K562 (cell line): ENCODE data around the gene GMEB1. TPM values are rescaled to one million over a fixed set of nuclear protein-coding genes. Genes with fewer than 3 reads are reported as not detected.

ENCODE experiments used
- ELF1 ChIP-seq: fragments of 200-800 bp; sonication (Bioruptor generic); IDR thresholded peaks from 2 replicates; pipeline ENCODE4 v1.6.1; 2016; ENCODE audit warnings: missing genetic modification characterization, missing compliant biosample characterization
- HNRNPH1 ChIP-seq: fragments of 200-400 bp; formaldehyde crosslinking; optimal IDR thresholded peaks from 2 replicates; pipeline ENCODE3; 2017; ENCODE audit warnings: low read depth, mild to moderate bottlenecking, low read length, moderate library complexity
- KHSRP ChIP-seq: fragments of 450-650 bp; IDR thresholded peaks from 2 replicates; pipeline ENCODE4 v1.6.1; 2017
- KLF6 ChIP-seq: fragments of 250-450 bp; sonication (Bioruptor Pico); IDR thresholded peaks from 2 replicates; pipeline ENCODE4 v1.4.0; 2020; ENCODE audit warnings: mild to moderate bottlenecking, moderate library complexity, borderline replicate concordance
- MTA1 ChIP-seq: fragments of 450-650 bp; IDR thresholded peaks from 2 replicates; pipeline ENCODE4 v1.6.1; 2017; ENCODE audit warnings: borderline replicate concordance
- SRF ChIP-seq, 2 experiments: fragments of 250-450, 450-650 bp in 1 of 2; sonication (Bioruptor Pico) in 1 of 2; sonication (generic) in 1 of 2; formaldehyde crosslinking; IDR thresholded peaks; 2 replicates each; pipeline versions ENCODE4 v1.5.0 to v1.5.1; 2020 to 2022; ENCODE audit warnings: mild to moderate bottlenecking in 1 of 2, missing genetic modification reagents in 1 of 2
- U2AF2 ChIP-seq: fragments of 200-400 bp; formaldehyde crosslinking; optimal IDR thresholded peaks from 2 replicates; pipeline ENCODE3; 2017; ENCODE audit warnings: low read depth, mild to moderate bottlenecking, low read length
- ZNF436 ChIP-seq: fragments of 250-450, 450-650 bp; sonication (Bioruptor Pico); formaldehyde crosslinking; IDR thresholded peaks from 2 replicates; pipeline ENCODE4 v1.7.0; 2020; ENCODE audit warnings: mild to moderate bottlenecking
- polyA plus RNA-seq, 8 experiments: library from polyadenylated mRNA; depleted of rRNA in 4 of 8; stranded (reverse) in 5 of 8; unstranded in 3 of 8; fragments of >200 nt; fragmentation: Nextera tagmentation in 2 of 8; fragmentation: Illumina TruSeq in 1 of 8; extraction: Ambion mirVana in 2 of 8; extraction: Trizol in 1 of 8; gene quantifications; 2 replicates each; pipeline versions ENCODE4 v1.2.1 to v1.2.3, GENCODE V29; 2011 to 2014; ENCODE audit warnings: inconsistent platforms in 1 of 8, missing spikeins in 1 of 8
- total RNA-seq, 7 experiments: library from RNA; depleted of rRNA in 6 of 7; stranded (reverse); fragments of >200 nt in 6 of 7; fragmentation: Illumina TruSeq in 2 of 7; extraction: Trizol in 2 of 7; gene quantifications; 2 replicates each; pipeline versions ENCODE4 v1.2.1 to v1.2.3, GENCODE V29; 2011 to 2021; ENCODE audit warnings: low replicate concordance in 1 of 7
- TF ChIP-seq, protein P1 (sequence below): fragments of 450-650 bp; IDR thresholded peaks from 2 replicates; pipeline ENCODE4 v1.6.1; 2016; ENCODE audit warnings: missing biosample characterization, missing genetic modification characterization
- TF ChIP-seq, protein P2 (sequence below): fragments of 200-600 bp; sonication (generic); IDR thresholded peaks from one replicate; pipeline ENCODE4 v1.6.1; 2012; ENCODE audit warnings: mild to moderate bottlenecking, low read depth, low read length, inconsistent platforms
- TF ChIP-seq, protein P3 (sequence below): fragments of 450-650 bp; formaldehyde crosslinking; IDR thresholded peaks from 2 replicates; pipeline ENCODE4 v1.4.0; 2022; ENCODE audit warnings: missing genetic modification characterization
- TF ChIP-seq, protein P4 (sequence below), 2 experiments: IDR thresholded peaks; 2 replicates each; pipeline ENCODE4 v1.6.1; 2011; ENCODE audit warnings: borderline replicate concordance in 1 of 2, control low read depth in 1 of 2, low read depth in 1 of 2, low read length in 1 of 2, mild to moderate bottlenecking in 1 of 2, mixed read lengths in 1 of 2, moderate library complexity in 1 of 2; ENCODE audit not compliant: insufficient read depth in 1 of 2, insufficient read length in 1 of 2, poor library complexity in 1 of 2, severe bottlenecking in 1 of 2; ENCODE audit errors: extremely low read depth in 1 of 2

Gene GMEB1
- total and polyA plus RNA-seq, 9 of the 15 experiments (the other 6 are each of a cell fraction or from before 2014, with no cell fraction given): 6.6 to 17.5 (median 8.5) TPM

DNA sequence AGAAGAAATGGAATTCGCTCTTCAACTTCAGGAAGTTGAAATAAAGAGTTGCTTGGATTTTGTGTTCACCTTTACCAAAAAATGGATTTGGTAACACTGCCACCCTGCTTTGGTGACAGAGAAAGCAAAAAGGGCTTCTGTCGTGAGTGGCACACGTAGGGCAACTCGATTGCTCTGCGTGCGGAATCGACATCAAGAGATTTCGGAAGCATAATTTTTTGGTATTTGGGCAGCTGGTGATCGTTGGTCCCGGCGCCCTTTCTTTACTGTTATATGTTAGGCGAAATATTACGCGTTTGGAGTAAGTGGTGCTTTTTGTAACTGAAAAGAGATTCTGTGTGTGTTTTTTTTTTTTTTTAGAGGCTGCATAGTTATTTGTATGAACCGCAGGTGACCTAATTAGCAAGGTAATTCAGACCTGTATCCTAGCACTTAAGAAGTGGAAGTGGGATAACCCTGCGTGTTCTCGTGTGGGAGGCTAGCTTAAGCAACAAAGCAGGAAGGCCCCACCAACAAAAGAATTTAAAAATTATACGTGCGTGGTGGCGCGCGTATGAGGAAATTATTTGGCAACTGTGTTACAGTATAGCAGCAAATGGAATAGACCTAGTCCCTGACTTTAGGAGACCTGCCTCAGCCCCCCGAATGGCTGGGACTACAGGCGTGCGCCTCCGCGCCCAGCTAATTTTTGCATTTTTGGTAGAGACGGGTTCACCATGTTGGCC lies 19.9 kb upstream of the GMEB1 start, which contains the start of gene RNU11 (continued):
- TF ChIP-seq, protein P1, sequence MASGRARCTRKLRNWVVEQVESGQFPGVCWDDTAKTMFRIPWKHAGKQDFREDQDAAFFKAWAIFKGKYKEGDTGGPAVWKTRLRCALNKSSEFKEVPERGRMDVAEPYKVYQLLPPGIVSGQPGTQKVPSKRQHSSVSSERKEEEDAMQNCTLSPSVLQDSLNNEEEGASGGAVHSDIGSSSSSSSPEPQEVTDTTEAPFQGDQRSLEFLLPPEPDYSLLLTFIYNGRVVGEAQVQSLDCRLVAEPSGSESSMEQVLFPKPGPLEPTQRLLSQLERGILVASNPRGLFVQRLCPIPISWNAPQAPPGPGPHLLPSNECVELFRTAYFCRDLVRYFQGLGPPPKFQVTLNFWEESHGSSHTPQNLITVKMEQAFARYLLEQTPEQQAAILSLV: peak; percentile 91
- TF ChIP-seq MTA1 (peak; percentile 87), HNRNPH1 (no peak), ZNF436 (peak; percentile 98), U2AF2 (no peak), KLF6 (CRISPR knock-in tag) (peak; percentile 57; the same call in 1 of the 2 replicates), ELF1 (tag) (peak; percentile 82), KHSRP (peak; percentile 97), SRF (CRISPR knock-in tag; IDR thresholded peaks at IDR 0.05) (peak in 1 of 2 experiments; percentile 99; a peak in 2 of 4 replicates)
- TF ChIP-seq, protein P2, sequence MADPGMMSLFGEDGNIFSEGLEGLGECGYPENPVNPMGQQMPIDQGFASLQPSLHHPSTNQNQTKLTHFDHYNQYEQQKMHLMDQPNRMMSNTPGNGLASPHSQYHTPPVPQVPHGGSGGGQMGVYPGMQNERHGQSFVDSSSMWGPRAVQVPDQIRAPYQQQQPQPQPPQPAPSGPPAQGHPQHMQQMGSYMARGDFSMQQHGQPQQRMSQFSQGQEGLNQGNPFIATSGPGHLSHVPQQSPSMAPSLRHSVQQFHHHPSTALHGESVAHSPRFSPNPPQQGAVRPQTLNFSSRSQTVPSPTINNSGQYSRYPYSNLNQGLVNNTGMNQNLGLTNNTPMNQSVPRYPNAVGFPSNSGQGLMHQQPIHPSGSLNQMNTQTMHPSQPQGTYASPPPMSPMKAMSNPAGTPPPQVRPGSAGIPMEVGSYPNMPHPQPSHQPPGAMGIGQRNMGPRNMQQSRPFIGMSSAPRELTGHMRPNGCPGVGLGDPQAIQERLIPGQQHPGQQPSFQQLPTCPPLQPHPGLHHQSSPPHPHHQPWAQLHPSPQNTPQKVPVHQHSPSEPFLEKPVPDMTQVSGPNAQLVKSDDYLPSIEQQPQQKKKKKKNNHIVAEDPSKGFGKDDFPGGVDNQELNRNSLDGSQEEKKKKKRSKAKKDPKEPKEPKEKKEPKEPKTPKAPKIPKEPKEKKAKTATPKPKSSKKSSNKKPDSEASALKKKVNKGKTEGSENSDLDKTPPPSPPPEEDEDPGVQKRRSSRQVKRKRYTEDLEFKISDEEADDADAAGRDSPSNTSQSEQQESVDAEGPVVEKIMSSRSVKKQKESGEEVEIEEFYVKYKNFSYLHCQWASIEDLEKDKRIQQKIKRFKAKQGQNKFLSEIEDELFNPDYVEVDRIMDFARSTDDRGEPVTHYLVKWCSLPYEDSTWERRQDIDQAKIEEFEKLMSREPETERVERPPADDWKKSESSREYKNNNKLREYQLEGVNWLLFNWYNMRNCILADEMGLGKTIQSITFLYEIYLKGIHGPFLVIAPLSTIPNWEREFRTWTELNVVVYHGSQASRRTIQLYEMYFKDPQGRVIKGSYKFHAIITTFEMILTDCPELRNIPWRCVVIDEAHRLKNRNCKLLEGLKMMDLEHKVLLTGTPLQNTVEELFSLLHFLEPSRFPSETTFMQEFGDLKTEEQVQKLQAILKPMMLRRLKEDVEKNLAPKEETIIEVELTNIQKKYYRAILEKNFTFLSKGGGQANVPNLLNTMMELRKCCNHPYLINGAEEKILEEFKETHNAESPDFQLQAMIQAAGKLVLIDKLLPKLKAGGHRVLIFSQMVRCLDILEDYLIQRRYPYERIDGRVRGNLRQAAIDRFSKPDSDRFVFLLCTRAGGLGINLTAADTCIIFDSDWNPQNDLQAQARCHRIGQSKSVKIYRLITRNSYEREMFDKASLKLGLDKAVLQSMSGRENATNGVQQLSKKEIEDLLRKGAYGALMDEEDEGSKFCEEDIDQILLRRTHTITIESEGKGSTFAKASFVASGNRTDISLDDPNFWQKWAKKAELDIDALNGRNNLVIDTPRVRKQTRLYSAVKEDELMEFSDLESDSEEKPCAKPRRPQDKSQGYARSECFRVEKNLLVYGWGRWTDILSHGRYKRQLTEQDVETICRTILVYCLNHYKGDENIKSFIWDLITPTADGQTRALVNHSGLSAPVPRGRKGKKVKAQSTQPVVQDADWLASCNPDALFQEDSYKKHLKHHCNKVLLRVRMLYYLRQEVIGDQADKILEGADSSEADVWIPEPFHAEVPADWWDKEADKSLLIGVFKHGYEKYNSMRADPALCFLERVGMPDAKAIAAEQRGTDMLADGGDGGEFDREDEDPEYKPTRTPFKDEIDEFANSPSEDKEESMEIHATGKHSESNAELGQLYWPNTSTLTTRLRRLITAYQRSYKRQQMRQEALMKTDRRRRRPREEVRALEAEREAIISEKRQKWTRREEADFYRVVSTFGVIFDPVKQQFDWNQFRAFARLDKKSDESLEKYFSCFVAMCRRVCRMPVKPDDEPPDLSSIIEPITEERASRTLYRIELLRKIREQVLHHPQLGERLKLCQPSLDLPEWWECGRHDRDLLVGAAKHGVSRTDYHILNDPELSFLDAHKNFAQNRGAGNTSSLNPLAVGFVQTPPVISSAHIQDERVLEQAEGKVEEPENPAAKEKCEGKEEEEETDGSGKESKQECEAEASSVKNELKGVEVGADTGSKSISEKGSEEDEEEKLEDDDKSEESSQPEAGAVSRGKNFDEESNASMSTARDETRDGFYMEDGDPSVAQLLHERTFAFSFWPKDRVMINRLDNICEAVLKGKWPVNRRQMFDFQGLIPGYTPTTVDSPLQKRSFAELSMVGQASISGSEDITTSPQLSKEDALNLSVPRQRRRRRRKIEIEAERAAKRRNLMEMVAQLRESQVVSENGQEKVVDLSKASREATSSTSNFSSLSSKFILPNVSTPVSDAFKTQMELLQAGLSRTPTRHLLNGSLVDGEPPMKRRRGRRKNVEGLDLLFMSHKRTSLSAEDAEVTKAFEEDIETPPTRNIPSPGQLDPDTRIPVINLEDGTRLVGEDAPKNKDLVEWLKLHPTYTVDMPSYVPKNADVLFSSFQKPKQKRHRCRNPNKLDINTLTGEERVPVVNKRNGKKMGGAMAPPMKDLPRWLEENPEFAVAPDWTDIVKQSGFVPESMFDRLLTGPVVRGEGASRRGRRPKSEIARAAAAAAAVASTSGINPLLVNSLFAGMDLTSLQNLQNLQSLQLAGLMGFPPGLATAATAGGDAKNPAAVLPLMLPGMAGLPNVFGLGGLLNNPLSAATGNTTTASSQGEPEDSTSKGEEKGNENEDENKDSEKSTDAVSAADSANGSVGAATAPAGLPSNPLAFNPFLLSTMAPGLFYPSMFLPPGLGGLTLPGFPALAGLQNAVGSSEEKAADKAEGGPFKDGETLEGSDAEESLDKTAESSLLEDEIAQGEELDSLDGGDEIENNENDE: peak; percentile 37
- TF ChIP-seq, protein P3, sequence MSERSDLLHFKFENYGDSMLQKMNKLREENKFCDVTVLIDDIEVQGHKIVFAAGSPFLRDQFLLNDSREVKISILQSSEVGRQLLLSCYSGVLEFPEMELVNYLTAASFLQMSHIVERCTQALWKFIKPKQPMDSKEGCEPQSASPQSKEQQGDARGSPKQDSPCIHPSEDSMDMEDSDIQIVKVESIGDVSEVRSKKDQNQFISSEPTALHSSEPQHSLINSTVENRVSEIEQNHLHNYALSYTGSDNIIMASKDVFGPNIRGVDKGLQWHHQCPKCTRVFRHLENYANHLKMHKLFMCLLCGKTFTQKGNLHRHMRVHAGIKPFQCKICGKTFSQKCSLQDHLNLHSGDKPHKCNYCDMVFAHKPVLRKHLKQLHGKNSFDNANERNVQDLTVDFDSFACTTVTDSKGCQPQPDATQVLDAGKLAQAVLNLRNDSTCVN: peak; percentile 100
- TF ChIP-seq, protein P4, sequence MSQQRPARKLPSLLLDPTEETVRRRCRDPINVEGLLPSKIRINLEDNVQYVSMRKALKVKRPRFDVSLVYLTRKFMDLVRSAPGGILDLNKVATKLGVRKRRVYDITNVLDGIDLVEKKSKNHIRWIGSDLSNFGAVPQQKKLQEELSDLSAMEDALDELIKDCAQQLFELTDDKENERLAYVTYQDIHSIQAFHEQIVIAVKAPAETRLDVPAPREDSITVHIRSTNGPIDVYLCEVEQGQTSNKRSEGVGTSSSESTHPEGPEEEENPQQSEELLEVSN (IDR thresholded peaks at IDR 0.05; ENCODE audit: borderline replicate concordance in 1 of 2, extremely low read depth in 1 of 2, insufficient read depth in 1 of 2, insufficient read length in 1 of 2, low read depth in 1 of 2, low read length in 1 of 2, poor library complexity in 1 of 2, severe bottlenecking in 1 of 2): peak in 1 of 2 experiments; percentile 2
